GM19468 (cell line): ENCODE data around the gene ASCL2.
"Not testable (repeated sequence)": the region's sequence is repeated elsewhere in the genome, so short reads cannot be mapped to it uniquely, and the experiment has no call there.

Source experiments
- ATAC-seq: cut with Tn5 transposase; IDR thresholded peaks from one replicate; pipeline ENCODE4 v1.9.1; 2021; ENCODE audit warnings: mild to moderate bottlenecking, moderate library complexity, moderate number of reproducible peaks; ENCODE audit not compliant: unreplicated experiment; ENCODE audit errors: extremely low read depth

ASCL2 gene

DNA sequence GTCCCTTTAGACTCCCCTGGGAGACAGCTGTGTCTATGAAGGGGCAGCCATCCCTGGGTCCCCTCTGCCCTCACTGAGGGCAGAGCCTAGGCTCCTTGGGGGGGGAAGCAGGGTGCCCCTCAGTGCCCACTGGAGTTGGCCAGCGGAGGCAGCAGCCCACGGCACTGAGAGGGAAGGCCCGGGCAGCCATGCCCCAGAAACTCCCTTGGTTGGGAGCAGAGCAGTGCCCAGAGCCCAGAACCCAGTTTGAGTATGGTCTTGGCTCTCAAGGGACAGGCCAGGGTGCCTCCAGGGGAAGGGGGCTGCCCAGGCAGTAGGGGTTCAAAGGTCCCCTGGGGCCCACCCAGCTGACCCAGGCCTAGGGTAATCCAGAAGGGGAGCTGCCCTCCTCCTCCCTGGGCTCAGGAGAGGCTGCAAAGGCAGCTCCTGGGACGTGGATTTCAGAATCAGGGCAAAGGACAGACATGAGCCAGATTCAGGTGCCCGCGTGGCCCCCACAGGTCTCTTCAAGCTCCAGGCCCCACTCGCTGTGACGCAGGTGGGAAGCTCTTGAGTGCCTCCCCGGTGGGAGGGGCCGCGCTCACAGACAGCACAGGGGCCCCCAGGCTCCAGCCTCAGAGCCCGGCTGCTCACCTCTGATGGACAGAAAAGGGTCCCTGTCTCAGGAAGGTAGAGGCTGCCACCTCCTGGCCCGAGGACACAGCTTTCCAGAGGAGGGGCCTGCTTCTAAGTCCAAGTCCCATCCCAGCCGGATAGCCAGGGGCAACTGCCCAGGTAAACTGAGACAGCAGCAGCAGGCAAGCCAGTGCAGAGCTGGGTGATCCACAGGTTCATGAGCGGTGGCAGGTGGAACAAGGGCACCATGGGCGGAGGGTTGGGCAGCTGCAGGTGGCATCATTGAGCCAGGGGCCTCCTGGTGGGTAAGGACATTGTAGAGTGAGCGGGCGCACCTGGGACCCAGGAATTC is 28.7 kb upstream of the ASCL2 start:
- no peak for ATAC-seq

DNA sequence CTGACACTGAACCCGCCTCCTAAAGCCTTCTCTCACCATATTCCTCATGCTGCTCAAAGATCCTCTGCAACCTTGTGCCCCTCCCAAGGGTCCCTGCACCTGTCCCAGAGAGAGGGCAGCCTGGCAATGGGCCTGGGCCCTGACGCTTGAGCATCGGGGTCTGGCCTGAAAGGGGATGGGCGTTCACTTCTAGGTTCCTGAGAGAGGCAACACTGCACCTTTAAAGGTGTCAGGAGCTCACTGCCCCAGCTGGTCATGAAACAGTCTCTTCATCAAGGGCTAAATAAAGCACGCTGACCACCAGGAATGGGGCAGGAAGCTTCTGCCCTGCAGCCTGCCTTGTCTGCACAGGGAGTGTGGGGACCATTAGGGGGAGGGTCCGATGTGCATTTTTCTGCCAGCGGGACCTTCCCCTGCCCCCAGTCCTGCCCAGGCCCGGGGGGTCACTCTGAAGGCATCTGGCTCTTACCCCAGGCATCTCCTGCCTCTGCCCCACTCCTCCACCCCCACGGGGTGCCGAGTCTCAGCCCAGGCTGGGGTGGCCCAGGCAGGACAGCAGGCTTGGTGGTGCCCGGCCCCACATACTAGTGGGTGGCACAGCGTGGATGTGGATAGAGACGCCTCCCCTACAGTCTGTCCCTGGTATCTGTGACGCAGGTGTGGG is 27.9 kb upstream of the ASCL2 start:
- no peak for ATAC-seq

DNA sequence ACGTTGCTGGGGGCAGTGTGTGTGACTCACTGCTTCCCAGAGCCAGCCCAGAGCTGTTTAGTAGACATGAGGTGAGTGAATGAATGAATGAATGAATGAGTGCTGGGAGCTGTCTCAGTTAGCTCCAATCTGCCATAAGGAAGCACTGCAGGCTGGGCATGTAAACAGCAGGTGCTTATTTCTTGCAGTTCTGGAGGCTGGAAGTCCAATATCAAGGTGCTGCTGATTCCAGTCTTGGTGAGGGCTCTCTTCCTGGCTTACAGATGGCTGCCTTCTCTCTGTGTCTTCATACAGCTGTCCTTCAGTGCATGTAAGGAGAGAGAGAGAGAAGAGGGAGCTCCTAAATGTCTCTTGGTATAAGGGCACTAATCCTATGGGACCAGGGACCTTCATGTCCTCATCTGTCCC is 27.2 kb upstream of the ASCL2 start:
- no peak for ATAC-seq

GRCh38 chr11:2296913-2297622 is 26.7 kb upstream of the ASCL2 start:
- no peak for ATAC-seq

DNA sequence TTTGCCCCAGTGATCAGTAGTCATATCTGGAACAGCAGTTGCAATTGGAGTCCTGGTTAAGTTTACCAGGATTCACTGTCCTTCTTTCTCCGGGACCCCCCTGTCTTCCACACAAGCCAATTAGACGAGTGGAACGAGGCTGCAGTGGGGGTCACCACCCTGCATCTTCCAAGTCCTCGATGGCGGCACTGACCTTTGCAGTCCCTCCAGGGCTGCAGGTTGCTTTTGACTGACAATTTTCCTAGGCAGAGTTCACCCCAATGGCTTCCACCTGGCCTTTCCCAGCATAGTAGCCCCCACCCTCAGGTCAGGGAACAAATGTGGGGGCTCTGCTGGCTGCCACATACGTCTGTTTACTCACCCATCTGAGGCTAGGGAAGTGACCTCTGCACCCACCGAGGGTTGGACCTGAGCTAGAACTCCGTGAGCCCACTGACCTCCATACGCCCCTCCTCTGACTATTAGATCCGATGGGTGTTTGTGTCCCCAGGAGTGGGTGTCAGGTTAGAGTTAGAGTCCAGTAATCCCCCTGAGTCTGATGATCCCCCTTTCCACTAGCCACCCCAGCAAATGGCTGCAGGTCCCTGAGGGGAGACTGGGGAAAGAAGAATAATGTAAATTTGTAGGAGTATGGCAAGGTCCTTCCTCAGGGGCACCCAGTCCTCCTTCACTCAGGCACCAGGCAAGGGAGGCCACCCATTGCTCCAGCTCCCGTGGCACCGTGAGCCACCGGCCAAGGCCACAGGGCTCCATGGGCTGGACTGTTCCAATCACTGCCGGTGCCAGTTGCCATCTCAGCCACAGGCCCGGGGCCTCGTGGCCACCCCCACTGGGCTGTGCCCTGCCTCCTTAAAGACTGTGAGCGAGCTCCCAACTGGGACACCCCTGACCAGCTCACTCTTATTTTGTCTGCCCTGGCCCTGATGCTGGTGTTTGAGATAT is 25.9 kb upstream of the ASCL2 start:
- no peak for ATAC-seq

DNA sequence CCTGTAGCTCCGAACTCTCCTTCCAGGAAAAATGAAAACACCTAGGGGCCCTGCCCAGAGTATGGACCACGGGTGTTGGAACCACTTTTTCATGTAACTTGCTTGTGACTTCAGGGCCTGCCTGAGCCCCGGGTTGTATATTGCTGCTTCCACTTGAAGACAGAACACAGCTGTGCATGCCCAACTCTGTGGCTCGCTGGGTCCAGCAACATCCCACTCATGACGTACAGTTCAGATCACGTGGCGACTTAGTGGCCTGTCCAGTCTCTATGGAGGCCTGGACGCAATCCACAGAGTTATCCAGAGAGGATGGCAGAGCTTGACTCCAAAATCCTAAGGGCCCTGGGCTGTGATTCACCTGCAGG is 24.5 kb upstream of the ASCL2 start:
- ATAC-seq, result no peak

DNA sequence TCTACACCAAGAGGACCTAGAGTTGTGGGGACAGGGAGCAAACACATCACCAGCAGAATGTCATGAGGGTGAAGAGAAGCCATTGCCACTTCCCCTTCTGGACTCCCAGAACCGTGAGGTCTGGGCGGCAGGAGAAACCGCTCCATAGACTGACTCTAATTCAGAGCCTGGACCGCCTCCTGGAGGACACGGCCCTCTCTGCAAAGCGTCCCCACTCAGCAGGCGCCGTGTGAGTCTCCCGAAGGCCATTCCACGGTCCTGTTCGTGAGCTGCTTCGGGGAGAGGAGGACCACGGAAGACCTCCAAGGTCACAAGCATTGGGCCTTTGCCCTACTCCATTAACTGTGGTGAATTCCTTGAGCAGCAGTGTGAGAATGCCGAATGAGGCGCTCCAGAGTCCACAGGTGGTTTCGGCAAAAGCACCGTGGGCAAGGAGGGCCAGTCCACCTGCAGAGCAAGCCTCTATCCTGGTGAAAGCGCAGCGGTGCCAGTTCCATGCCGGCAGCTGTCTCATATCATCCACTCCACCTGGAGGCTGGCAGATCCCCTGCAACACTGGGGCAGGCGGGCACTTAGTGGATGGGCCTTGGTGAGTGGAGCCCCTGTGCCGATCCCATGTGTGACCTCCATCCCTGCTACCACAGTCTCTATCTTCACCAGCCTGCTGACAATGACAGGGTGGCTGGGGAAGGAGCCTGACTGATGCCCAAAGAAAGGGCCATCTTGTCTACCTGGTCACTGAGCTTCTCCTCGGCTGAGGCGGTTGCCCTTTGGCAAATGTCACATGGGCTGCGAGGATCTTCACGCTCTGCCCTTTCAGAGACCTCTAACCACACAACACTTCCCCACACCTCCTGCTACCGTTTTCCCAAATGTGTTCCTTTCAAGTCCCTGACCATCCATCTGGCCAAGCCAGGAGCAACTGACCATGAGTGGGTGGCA is 23.9 kb upstream of the ASCL2 start:
- no peak for ATAC-seq

- ATAC-seq, result no peak
These were observed 23.2 kb upstream of the ASCL2 start for GRCh38 chr11:2293531-2293971.

- no peak for ATAC-seq
These were observed 20.0 kb upstream of the ASCL2 start for GRCh38 chr11:2290351-2290841.

GRCh38 chr11:2289859-2290258 is 19.5 kb upstream of the ASCL2 start:
- ATAC-seq, result no peak

- no peak for ATAC-seq
These were observed 19.0 kb upstream of the ASCL2 start for GRCh38 chr11:2289350-2289749.

GRCh38 chr11:2287091-2287490 is 16.7 kb upstream of the ASCL2 start:
- no peak for ATAC-seq

DNA sequence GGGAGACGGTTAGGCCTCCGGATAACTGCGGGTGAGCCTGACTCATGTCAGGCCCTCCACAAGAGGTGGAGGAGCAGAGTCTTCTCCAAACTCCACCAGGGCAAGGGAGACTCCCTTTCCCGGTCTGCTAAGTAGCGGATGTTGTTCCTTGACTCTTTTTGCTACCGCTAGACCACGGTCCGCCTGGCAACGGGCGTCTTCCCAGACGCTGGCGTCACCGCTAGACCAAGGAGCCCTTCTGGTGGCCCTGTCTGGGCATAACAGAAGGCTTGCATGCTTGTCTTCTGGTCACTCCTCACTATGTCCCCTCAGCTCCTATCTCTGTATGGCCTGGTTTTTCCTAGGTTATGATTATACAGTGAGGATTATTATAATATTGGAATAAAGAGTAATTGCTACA is 16.0 kb upstream of the ASCL2 start:
- not testable (repeated sequence) for ATAC-seq

GRCh38 chr11:2280208-2280607 is 9.8 kb upstream of the ASCL2 start:
- no peak for ATAC-seq

DNA sequence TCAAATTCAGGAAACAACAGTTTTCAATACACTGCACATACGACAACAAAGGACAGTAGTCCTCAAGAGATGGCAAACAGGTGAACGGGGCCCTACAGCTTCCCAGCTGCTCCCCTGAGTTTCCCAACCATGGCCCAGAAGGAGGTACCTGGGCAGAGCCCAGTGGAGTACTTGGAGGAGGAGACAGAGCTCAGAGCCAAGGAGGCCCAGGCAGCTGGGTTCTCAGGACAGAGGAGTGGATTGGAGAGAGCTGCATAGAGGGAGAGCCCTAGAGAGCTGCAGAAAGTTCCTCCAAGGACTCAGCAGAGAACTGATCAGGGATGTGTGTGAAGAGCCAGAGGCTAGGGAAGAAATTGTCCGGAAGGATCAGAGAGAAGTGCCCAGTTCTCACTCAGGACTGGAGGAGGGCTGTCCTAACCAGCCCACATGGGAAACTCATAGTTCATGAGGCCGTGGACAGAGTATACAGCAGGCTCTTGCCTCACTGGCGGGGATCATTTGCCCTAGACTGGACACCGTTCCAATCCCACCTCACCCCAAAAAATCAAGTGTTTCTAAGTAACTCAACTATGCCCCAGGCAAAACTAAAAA is 7.6 kb upstream of the ASCL2 start:
- no peak for ATAC-seq

DNA sequence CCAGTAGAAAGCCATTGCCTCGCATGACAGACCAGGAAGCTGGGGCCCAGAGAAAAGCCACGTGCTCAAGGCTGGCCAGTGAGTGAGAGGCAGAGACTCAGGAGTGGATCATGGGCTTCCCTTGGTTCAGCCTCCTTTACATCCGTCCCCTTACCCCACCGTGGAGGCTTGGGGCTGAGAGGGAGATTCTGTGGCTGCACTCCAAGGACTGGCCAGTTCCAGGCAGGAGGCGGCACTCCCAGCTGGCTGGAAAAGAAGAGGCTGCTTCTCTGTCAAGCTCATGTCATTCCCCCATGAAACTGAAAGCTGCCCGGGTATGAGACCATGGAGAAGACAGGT is 6.6 kb upstream of the ASCL2 start:
- no peak for ATAC-seq

DNA sequence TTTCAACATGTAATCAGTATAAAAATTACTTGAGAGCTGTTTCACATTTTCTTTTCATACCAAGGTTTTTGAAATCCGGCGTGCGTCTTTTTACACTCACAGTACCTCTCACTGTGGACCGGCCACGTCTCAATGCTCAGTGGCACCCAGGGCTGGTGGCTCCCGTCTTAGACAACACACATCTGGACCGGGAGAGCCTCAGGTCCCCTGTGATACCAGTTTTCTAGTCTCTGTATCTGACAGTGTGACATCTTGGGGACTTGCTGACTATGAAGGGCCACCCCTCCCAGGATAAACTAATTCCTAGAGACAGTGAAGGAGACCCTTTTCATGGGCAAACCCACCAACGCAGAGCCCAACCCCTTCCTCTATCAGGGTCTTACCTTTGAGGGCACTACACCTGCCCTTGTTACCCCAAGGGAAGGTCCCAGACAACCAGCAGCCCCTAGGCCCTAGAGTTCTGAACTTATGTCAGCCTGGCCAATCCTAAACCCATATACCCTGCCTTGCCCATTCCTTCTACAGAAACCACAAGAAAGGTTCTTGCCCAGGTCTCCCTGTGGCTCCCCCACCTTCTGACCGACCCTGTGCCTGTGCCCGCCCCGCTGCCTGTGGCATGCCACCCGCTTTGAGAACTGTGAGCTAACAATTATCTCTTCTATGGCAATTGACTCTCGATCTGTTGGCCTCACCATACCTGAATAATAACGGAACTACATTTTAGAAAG is 6.1 kb upstream of the ASCL2 start:
- ATAC-seq, result no peak
